GM23248 (cell line): ENCODE results near the gene P4HA3. TPM values are rescaled to one million over a fixed set of nuclear protein-coding genes. Genes with fewer than 3 reads are reported as not detected.

ENCODE experiments used
- DNase-seq: peaks from one replicate; pipeline ENCODE4 v3.0.0-alpha.2; 2015
- H2AFZ ChIP-seq: fragments of 200-600 bp; sonication (generic); 2 replicates; pipeline ENCODE4 v1.6.1; 2016; ENCODE audit warnings: antibody characterized with exemption
- H3F3A ChIP-seq: fragments of 200-600 bp; sonication (generic); 2 replicates; pipeline ENCODE4 v1.6.1; 2016; ENCODE audit warnings: mild to moderate bottlenecking, antibody characterized with exemption, mixed run types; ENCODE audit not compliant: insufficient read depth
- H3K27ac ChIP-seq: fragments of 200-600 bp; sonication (generic); 2 replicates; pipeline ENCODE4 v1.5.1; 2016; ENCODE audit warnings: mild to moderate bottlenecking
- H3K27me3 ChIP-seq: fragments of 200-600 bp; sonication (generic); replicated peaks from 2 replicates; pipeline ENCODE4 v1.6.1; 2016; ENCODE audit warnings: mild to moderate bottlenecking; ENCODE audit not compliant: insufficient read depth
- H3K36me3 ChIP-seq: fragments of 200-600 bp; sonication (generic); 2 replicates; pipeline ENCODE4 v1.6.1; 2016; ENCODE audit warnings: low read depth, mild to moderate bottlenecking
- H3K4me1 ChIP-seq: fragments of 200-600 bp; sonication (generic); 2 replicates; pipeline ENCODE4 v1.6.1; 2016; ENCODE audit warnings: mild to moderate bottlenecking; ENCODE audit not compliant: insufficient read depth
- H3K4me2 ChIP-seq: fragments of 200-600 bp; sonication (generic); one replicate; pipeline ENCODE4 v1.6.1; 2016; ENCODE audit warnings: mild to moderate bottlenecking; ENCODE audit not compliant: unreplicated experiment
- H3K4me3 ChIP-seq: fragments of 200-600 bp; sonication (generic); 2 replicates; pipeline ENCODE4 v1.5.1; 2016; ENCODE audit warnings: mild to moderate bottlenecking
- H3K79me2 ChIP-seq: fragments of 200-600 bp; sonication (generic); 2 replicates; pipeline ENCODE4 v1.6.1; 2016; ENCODE audit warnings: mild to moderate bottlenecking; ENCODE audit not compliant: insufficient read depth
- H3K9ac ChIP-seq: fragments of 200-600 bp; sonication (generic); 2 replicates; pipeline ENCODE4 v1.6.1; 2016; ENCODE audit warnings: mild to moderate bottlenecking
- H3K9me2 ChIP-seq: fragments of 200-600 bp; sonication (generic); 2 replicates; pipeline ENCODE4 v1.6.1; 2016; ENCODE audit warnings: mixed run types, mild to moderate bottlenecking, moderate library complexity; ENCODE audit not compliant: insufficient read depth
- H3K9me3 ChIP-seq: fragments of 200-600 bp; sonication (generic); one replicate; pipeline ENCODE4 v1.6.1; 2017; ENCODE audit warnings: low read depth
- H4K20me1 ChIP-seq: fragments of 200-600 bp; sonication (generic); 2 replicates; pipeline ENCODE4 v1.6.0; 2016; ENCODE audit not compliant: insufficient read depth
- EZH2 ChIP-seq: fragments of 200-600 bp; sonication (generic); IDR thresholded peaks from 2 replicates; pipeline ENCODE4 v1.6.1; 2018; ENCODE audit warnings: antibody characterized with exemption, mild to moderate bottlenecking; ENCODE audit not compliant: insufficient read depth, poor library complexity, severe bottlenecking
- EZH2phosphoT487 ChIP-seq: fragments of 200-600 bp; sonication (generic); IDR thresholded peaks from 2 replicates; pipeline ENCODE4 v1.6.1; 2018; ENCODE audit warnings: antibody characterized with exemption, moderate library complexity, mild to moderate bottlenecking, low read depth; ENCODE audit not compliant: insufficient read depth
- WGBS, 2 experiments: methylation state at CpG; one replicate each; pipeline ENCODE4 v1.1.6; 2015 to 2017; ENCODE audit warnings: low lambda C conversion rate in 2 of 2, low coverage in 1 of 2; ENCODE audit errors: missing lambda C conversion rate in 2 of 2; 5-methylcytosine and 5-hydroxymethylcytosine counted together
- in situ Hi-C: fragments of 300-500 bp; cut with MboI; formaldehyde crosslinking; loops from 2 replicates; pipeline ENCODE4 v1.15.0; 2020
- polyA plus RNA-seq: library from polyadenylated mRNA; unstranded; fragments of >200 nt; fragmentation: Nextera tagmentation; extraction: Ambion mirVana; gene quantifications from 2 replicates; pipeline ENCODE4 v1.2.1, GENCODE V29; 2016
- total RNA-seq: library from RNA; depleted of rRNA; stranded (reverse); fragments of >200 nt; shearing (Covaris generic); gene quantifications from 2 replicates; pipeline ENCODE4 v1.2.3, GENCODE V29; 2014

Gene P4HA3
- total and polyA plus RNA-seq, 2 experiments from 2014 or later, result 26.4 to 30.6 TPM

DNA sequence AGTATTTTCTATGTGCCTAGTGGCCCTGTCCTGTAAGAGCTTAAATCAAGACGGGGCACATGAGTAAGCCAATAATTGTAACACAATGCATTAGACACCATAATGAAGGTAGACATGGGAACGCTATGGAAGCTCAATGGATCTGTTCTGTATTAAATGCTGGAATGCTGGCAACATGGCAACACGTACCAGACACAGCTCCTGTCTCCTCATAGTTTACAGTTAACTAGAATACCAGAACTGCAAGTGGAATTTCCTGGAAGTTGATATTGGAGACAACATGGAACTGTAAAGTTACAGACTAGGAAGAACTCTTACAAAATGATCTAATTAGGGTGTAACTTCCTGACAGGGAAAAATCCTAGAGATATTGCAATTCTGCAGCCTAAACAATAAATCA is 12.4 kb downstream of the P4HA3 start:
- H3K27me3 ChIP-seq, result no peaks in the 10 kb centered on the region
- H3K4me3 ChIP-seq, result no peak overlapping the region
- H4K20me1 ChIP-seq, result no peaks in the 10 kb centered on the region
- H3K4me2 ChIP-seq, result no peak overlapping the region
- in situ Hi-C loops, result no loop called here
- H3K9me2 ChIP-seq, result no peaks in the 10 kb centered on the region
- H3K79me2 ChIP-seq, result no peaks in the 10 kb centered on the region
- DNase-seq, result no peak
- H3K9me3 ChIP-seq, result no peaks in the 10 kb centered on the region
- H3K36me3 ChIP-seq, result no peaks in the 10 kb centered on the region
- H2AFZ ChIP-seq, result no peak overlapping the region
- no peak overlapping the region for H3K27ac ChIP-seq
- H3K4me1 ChIP-seq, result no peaks in the 10 kb centered on the region
- WGBS, 2 experiments, result 50 to 63% methylated on average over 3 of the region's 3 CpGs
- TF ChIP-seq EZH2 (no peak), EZH2phosphoT487 (no peak)
- H3F3A ChIP-seq, result no peaks in the 10 kb centered on the region
- no peak overlapping the region for H3K9ac ChIP-seq

GRCh38 chr11:74297484-74297883 is 14.0 kb downstream of the P4HA3 start:
- Histone ChIP-seq H3K27ac (no peak overlapping the region), H3K4me2 (no peak overlapping the region), H3F3A (no peaks in the 10 kb centered on the region), H3K79me2 (no peaks in the 10 kb centered on the region), H3K9me2 (no peaks in the 10 kb centered on the region), H4K20me1 (no peaks in the 10 kb centered on the region), H3K9ac (no peak overlapping the region), H3K4me1 (no peaks in the 10 kb centered on the region), H3K9me3 (no peaks in the 10 kb centered on the region), H3K4me3 (no peak overlapping the region), H3K36me3 (no peaks in the 10 kb centered on the region), H3K27me3 (no peaks in the 10 kb centered on the region), H2AFZ (no peak overlapping the region)
- TF ChIP-seq EZH2, result no peak
- no peak for TF ChIP-seq EZH2phosphoT487
- in situ Hi-C loops, result no loop called here
- no peak for DNase-seq
- WGBS, 2 experiments, result 88 to 94% methylated on average over 1 of the region's 1 CpG

DNA sequence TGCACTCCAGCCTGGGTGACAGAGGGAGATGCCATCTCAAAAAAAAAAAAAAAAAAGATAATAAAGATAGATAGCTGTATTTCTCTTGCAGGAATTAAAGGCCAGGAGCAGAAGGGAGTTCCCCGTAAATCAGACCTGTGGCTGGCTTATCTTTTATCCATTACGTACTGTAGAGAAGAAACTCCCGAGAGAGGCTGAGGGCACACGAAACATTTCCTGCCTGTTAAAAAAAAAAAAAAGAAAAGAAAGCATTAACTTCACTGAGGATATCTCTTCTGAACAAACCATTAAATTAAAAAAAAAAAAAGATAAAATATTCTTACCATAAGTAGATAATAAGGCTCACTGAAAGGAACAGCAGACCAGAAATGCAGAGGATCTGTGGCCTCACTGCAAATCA is 22.5 kb downstream of the P4HA3 start:
- Histone ChIP-seq H4K20me1 (no peaks in the 10 kb centered on the region), H3K9me2 (no peaks in the 10 kb centered on the region), H3K79me2 (no peaks in the 10 kb centered on the region), H3K4me1 (peaks cover 15% of the 10 kb centered on the region), H2AFZ (no peak overlapping the region), H3K4me3 (no peak overlapping the region), H3K9ac (no peak overlapping the region), H3K4me2 (no peak overlapping the region), H3K27ac (peak overlapping the region; percentile 85), H3F3A (peaks cover 15% of the 10 kb centered on the region), H3K27me3 (no peaks in the 10 kb centered on the region), H3K36me3 (no peaks in the 10 kb centered on the region), H3K9me3 (no peaks in the 10 kb centered on the region)
- 73 to 82% methylated on average over 4 of the region's 4 CpGs for WGBS, 2 experiments
- in situ Hi-C loops, result no loop called here
- no peak for TF ChIP-seq EZH2phosphoT487
- DNase-seq, result no peak

GRCh38 chr11:74288161-74288560 is 23.3 kb downstream of the P4HA3 start:
- Histone ChIP-seq H3K4me1 (peaks cover 19% of the 10 kb centered on the region), H3K9me2 (no peaks in the 10 kb centered on the region), H3K9me3 (no peaks in the 10 kb centered on the region), H2AFZ (peak overlapping the region; percentile 6; the same call in 1 of the 2 replicates), H3K4me2 (peak overlapping the region; percentile 42), H3K4me3 (no peak overlapping the region), H3K27me3 (no peaks in the 10 kb centered on the region), H3K9ac (peak overlapping the region; percentile 58), H3F3A (peaks cover 22% of the 10 kb centered on the region), H4K20me1 (no peaks in the 10 kb centered on the region), H3K27ac (peak overlapping the region; percentile 85), H3K36me3 (no peaks in the 10 kb centered on the region), H3K79me2 (no peaks in the 10 kb centered on the region)
- DNase-seq, result peak; percentile 97
- 0% methylated on average over 1 of the region's 1 CpG for WGBS, 2 experiments
- in situ Hi-C loops, result no loop called here
- TF ChIP-seq EZH2, result no peak
- TF ChIP-seq EZH2phosphoT487, result no peak

DNA sequence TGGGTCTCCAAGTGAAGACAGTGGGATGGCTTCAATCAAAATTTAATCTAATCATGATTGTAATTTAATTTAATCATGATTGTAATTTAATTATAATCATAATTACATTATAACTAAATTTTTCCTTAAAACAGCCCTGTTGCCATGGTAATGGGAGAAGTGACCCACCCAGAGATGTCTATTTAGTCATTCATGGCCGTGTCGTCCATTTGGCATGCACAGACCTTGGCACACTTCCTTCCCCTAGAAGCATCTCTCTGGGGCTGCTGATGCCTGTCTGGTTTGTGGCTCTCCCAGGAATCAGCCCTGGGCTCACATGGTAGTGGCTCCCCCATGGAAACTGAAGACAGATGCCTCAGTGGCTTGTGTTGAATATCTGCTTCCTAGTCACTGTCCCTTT is 27.0 kb downstream of the P4HA3 start:
- Histone ChIP-seq H3K9ac (no peak overlapping the region), H3K27ac (peak overlapping the region; percentile 34), H4K20me1 (no peaks in the 10 kb centered on the region), H3K4me2 (no peak overlapping the region), H3K4me1 (peaks cover 26% of the 10 kb centered on the region), H3K27me3 (no peaks in the 10 kb centered on the region), H2AFZ (no peak overlapping the region), H3K79me2 (no peaks in the 10 kb centered on the region), H3K36me3 (no peaks in the 10 kb centered on the region), H3F3A (peaks cover 43% of the 10 kb centered on the region), H3K9me2 (no peaks in the 10 kb centered on the region), H3K9me3 (no peaks in the 10 kb centered on the region), H3K4me3 (no peak overlapping the region)
- DNase-seq, result peak; percentile 52
- 14 to 22% methylated on average over 2 of the region's 2 CpGs for WGBS, 2 experiments
- in situ Hi-C loops, result no loop called here
- no peak for TF ChIP-seq EZH2
- no peak for TF ChIP-seq EZH2phosphoT487
